ENCODE data around the gene RAET1L.
"Not testable (repeated sequence)": the region's sequence is repeated elsewhere in the genome, so short reads cannot be mapped to it uniquely, and the experiment has no call there.

Gene RAET1L

DNA sequence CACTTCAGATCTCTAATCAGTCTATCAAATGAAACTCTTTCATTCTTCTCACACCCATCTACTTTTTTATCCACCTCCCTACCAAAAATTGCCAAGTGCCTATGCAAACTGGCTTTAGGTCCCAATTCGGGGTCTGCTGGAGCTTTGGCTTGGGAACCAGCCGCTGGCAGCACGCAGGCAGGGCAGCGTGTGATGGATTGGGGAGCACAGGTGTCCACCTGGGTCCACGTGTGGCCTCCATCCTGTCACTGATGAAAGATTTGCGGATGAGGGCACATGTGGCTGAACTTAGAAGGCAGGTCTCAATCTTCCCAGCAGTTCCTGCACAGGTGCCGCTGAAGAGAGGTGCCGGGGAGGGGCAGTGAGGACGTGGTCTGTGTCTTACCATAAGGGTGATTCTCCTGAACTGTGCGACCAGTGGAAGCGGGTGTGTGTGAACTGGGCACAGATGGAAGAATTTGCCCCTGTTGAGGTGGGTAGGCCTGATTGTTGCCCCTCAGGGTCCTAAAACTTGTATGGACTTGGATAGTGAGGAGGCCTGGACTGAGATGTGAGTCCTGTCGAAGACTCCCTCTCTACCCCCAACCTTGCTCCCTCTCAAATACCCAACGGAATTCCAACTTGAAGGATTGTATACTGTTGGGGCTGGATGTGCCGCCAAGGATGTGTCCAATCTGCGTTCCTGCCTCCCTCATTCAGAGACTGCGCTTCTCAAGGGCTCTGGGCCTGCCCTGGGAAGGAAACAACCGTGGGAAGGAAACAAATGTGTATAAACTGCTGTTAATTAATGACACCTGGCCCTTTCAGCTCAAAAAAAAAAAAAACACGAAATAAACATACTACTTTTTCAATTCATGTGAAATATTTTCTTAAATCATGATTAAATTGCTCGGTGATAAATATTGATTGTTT, 18.4 kb upstream of the RAET1L start:
- no peak for DNase-seq

DNA sequence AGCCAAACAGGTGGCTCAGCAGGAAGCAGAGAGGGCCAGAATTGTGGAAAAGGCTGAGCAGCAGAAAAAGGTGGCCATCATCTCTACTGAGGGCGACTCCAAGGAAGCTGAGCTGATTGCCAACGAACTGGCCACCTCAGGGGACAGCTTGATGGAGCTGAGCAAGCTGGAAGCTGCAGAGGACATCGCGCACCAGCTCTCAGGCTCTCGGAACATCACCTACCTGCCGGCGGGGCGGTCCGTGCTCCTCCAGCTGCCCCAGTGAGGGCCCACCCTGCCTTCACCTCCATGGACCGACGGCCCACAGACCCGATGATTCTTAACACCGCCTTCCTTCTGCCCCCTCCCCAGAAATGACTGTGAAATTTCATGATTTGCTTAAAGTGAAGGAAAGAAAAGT, 17.8 kb upstream of the RAET1L start:
- no peak for DNase-seq

DNA sequence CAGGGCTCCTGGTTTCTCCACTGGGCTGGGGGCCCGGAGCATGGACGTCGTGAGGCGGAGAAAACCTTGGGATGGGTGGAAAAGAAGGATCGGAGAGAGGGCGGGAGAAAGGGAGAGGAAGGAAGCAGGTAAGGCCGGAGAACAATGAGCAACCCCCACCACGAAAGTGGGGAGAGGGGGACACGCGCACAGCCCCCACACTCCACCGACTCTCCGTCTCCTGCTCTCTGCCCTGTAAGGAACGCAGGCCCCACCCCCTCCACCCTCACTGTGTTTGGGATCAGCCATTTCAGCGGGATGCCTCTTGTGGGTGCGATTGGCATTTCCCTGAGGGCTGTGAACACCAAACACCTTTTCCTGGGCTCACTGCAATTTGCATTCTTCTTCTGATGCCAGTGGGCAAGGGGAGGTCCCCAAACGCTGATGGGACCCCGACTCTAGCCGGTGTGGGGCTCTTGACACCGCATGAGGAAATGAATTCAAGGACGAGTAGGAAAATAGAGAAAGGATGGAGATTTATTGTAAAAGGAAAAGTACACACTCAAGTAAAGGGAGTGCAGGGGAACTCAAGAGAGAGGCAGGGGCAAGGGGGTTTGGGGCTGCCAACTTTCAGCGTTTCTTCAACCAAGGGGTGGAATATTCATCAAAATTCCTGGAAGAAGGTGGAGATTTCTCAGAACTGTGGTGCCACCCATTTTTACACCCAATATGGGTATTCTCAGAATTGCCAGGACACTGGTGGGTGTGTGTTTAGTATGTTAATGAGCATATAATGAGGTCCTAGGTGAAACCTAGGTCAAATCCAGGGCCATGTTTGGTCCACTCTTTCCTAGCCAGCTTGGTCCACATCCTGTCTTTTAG, 13.1 kb upstream of the RAET1L start:
- no peak for DNase-seq

GRCh38 chr6:150037526-150038201, 12.3 kb upstream of the RAET1L start:
- no peak for DNase-seq

- DNase-seq: no peak
Measured at GRCh38 chr6:150036081-150036480, 10.7 kb upstream of the RAET1L start.

- no peak for DNase-seq
Measured at GRCh38 chr6:150033207-150033771, 8.0 kb upstream of the RAET1L start.

GRCh38 chr6:150032598-150032997, 7.3 kb upstream of the RAET1L start:
- no peak for DNase-seq

GRCh38 chr6:150030611-150031010, 5.3 kb upstream of the RAET1L start:
- no peak for DNase-seq

DNA sequence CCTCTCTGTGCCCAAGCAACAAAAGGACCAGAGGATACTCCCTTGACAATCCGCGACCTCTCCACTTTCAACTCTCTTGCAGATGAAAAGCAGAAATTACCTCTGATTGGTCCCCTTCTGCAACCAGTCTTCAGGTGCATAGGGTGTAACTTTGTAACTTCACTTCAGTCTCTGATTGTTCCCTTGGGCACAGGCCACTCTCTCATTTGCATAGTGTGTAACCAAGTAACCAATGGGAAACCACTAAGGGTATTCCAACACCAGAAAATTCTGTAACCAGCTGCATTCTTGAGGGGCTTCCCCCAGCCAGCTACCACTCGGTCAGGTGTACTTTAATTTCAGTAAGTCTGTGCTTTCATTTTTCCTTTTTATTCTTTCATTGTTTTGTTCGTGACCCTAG, 4.4 kb upstream of the RAET1L start:
- no peak for DNase-seq

DNA sequence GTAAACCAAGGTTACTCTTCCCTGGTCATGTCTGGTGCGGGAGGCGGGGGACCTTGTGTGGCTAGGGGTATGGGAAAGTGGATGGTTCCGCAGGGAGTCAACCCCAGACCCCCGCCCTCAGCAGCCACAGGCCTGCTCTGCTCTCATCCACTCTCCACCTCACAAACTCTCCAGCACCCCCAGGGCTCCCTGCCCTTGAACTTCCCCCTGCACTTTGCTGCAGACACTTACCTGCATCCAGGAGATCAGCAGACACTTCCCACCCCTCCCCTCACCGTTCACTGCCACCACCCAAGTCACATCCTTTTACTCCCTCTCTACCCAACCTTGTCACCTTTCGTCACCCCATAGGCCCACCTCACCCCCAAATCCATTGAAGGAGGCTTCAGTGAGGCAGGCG, 3.9 kb upstream of the RAET1L start:
- no peak for DNase-seq

GRCh38 chr6:150028799-150029198, 3.5 kb upstream of the RAET1L start:
- no peak for DNase-seq

DNA sequence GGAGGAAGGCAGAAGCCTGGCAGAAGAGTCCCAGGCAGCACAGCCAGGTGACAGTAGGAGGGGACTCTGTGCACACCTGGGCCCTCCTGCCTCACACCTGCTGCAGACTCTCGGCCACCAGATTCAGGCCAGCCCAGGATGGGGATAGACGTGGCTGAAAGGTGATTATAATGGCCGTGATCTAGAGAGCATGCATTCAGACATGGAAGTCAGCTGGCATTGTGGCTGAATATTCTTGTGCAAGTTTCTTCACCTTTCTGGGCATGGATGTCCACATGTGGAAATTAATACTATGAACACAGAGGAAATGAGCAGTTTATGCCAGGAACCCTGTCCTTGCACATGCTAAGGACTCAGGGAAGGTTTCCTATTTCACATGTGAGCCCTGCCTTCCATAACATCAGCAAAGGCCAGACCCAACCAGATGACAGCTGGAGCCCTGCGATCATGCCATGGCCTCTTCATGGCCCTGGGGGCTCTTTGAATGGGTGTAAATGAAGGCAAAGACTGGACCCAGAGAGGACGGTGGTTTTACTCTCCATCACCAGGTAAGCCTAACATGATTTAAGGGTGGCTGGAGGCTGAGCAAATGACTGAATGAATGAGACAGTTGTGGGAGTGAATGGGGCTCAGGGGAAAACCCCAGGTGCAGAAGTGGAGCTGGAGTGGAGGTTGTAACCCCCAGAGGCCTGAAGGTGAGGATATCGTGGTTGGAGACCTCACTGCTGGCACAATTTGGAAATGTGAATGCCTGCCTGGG, 2.7 kb upstream of the RAET1L start:
- no peak for DNase-seq

DNA sequence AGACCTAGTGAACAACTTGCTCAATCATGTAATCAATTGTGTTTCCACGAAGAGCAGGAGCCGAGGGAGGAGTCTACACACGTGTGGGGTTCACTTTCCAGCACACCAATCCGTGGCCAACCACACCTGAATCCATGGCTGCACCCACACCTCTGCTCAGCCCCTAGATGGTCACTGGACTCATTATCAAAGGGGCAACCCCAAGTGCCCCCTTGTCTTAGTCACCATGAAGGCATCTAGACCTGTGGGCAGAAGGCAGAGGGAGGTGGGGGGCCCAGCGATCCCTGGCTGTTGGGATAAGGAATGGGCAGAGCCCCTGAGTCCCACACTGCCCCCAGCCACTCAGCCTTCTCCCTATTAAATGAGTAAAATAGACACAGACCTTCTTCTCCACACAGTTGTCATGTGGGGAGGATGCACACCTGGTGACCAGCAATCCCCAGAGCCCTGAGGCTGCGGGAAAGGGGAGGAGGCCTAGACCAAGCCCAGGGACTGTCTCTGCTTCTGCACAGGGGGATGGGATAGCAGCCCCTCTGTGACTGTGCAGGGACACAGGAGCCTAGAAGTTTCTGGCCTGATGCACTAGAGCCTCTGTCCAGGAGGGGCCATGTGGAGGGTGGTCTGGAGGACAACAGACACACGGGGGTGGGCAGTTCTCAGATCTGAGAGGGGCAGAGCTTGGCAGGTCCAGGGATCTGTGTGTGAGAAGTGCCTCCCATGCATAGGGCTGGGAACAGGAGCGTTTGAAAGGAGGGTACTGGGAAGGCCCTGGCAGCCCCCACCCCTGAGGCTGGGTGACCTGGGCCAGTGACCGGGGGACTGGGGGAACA, 1.9 kb upstream of the RAET1L start:
- DNase-seq: no peak

DNA sequence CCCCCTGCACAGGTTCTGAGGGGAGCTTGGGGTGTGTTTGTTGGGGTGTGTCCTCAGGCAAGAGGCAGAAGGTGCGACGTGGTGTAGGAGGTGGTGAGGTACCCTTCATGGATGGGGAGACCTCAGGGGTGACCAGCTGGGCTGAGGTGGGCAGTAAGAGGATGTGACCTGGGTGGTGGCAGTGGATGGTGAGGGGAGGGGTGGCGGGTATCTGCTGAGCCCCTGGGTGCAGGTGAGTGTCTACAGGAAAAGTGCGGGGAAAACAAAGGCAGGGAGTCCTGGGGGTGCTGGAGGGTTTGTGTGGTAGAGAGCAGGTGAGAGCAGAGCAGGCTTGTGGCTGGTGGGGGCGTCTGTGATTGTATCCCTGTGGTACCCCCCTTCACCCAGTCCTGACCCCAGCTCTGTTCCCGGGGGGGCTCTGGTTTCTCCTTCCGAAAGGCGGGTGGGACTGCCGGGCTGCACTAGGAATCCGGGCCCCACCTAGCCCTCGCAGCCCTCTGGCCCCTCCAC, 631 bp downstream of the RAET1L start:
- DNase-seq: no peak

GRCh38 chr6:150024021-150024420, 1.3 kb downstream of the RAET1L start:
- not testable (repeated sequence) for DNase-seq

DNA sequence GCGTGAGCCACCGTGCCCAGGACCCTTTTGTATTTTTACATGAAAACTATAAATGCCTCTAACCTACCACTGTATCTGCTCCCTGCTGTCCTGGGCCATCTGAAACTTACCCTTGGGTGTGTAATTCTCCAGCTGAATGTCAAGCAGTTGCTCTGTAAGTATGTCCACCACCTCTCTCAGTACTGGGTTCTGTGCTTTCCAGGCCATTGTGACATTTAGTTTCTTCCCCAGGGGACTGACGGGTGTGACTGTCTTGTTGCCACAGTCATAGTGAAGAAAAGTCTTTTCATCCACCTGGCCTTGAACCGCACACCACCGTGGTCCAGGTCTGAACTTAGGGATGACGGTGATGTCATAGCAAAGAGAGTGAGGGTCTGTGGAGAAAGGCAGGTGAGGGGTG, 3.5 kb downstream of the RAET1L start:
- DNase-seq: not testable (repeated sequence)

DNA sequence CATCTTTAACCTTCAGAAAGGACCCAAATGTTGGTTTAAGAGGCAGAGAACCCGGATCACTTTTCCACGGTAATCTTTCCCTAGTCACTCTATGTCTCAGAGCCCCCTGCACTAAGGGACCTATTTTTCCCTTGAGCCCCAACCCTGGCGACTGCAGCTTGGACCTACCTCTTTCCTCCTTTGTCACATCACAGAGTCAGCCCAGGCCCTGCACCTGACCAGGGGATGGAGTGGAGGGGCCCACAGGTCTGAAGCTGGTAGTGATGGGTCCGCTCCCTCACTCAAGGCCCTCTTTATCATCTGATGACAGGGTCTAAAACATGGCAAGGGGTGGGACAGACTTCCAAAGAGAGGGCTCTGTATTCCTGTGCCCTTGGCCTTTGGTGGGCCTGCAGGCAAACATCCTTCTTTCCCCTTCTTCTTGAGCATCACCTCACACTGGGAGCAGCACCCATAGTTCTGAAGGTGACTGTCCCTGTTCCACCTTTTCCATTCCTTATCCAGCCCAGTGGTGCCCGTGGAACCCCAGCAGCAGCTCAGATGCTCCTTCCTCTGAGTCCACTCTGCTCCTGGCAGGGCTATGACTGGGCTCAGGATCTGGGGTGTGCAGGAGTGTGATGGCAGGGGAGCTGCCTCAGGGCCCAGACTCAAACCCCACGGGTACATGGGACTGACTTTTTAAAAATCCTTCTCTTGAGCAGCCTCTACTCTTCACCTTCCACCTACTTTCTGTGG, 6.3 kb downstream of the RAET1L start:
- DNase-seq: no peak

- not testable (repeated sequence) for DNase-seq
Measured at GRCh38 chr6:150017186-150017521, 8.2 kb downstream of the RAET1L start.

DNA sequence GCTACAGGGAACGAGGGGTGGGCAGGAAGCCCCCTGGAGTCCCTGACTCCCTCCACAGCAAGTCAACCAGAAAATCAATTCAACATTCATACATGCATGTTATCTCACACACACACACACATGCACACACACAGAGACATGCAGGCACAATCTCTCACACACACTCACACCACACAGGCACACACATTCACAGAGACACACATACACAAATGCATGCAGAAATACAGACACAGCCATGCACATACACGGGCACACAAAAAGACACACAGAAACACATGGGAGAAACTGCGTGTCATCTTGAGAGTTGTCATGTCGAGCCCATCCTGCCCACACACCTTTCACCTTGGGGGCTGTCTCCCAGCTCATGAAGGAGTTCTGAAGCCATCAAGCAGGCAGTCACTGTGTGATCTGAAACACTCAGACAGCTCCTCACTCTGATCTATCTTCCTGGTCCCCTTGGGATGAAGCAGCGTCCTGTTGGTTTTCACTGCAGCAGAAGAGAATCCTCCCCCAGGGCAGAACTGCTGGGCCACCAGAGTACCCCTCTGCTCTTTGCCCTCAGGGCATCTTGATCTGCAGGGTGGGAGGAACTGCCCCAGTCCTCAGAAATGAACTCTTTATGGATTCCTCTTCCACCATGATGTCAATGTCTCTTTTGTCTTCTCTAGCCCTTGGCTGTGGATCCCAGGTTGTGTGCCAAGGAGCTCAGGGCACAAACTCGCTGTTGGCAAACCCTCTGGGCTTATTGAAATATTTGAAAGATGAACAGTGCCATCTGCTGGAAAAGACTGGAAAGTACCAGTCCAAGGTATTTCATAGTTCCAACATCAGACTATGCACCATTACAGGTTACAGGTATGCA, 8.8 kb downstream of the RAET1L start:
- peak; percentile 90 for DNase-seq
